Gastroesophageal sphincter (tissue), 4 donors: ENCODE data around the gene HSP90AB1. TPM values are rescaled to one million over a fixed set of nuclear protein-coding genes. Genes with fewer than 3 reads are reported as not detected.
A peak's percentile ranks its signal among the peaks of the same experiment; 100 is the strongest.

Experiments used
- ATAC-seq: fragments of 150-250 bp; one replicate; pipeline ENCODE4 v1.9.1; 2016; ENCODE audit warnings: mild to moderate bottlenecking, moderate library complexity
- H3K27ac ChIP-seq, 4 donors: fragments of 200-600 bp; sonication (generic) in 3 of 4; 1 replicate in 3 of 4; 2 replicates in 1 of 4; pipeline ENCODE4 v1.5.1; 2016 to 2019
- H3K27me3 ChIP-seq: fragments of 200-600 bp; sonication (generic); one replicate; pipeline ENCODE4 v1.5.1; 2019
- H3K36me3 ChIP-seq, 2 donors: fragments of 200-600 bp; sonication (generic); one replicate each; pipeline ENCODE4 v1.5.1; 2019; ENCODE audit warnings: control low read depth in 1 of 2
- H3K4me1 ChIP-seq, 3 donors: fragments of 200-600 bp; sonication (generic); 1 replicate in 2 of 3; 2 replicates in 1 of 3; pipeline ENCODE4 v1.5.1; 2016 to 2019; ENCODE audit warnings: control low read depth in 2 of 3
- H3K4me3 ChIP-seq, 2 donors: fragments of 200-600 bp; sonication (generic); one replicate each; pipeline ENCODE4 v1.5.1; 2019; ENCODE audit warnings: mild to moderate bottlenecking in 1 of 2, moderate library complexity in 1 of 2
- H3K9me3 ChIP-seq, 3 donors: fragments of 200-600 bp; sonication (generic); one replicate each; pipeline ENCODE4 v1.5.1; 2017 to 2019; ENCODE audit warnings: control low read depth in 2 of 3
- EP300 ChIP-seq: sonication (generic); formaldehyde crosslinking; IDR thresholded peaks from one replicate; pipeline ENCODE4 v1.6.1; 2017; ENCODE audit warnings: antibody characterized with exemption, mild to moderate bottlenecking
- POLR2A ChIP-seq, 2 donors: fragments of 450-650 bp; IDR thresholded peaks; one replicate each; pipeline ENCODE4 v1.6.1; 2017; ENCODE audit warnings: antibody characterized with exemption in 2 of 2, mild to moderate bottlenecking in 2 of 2, moderate library complexity in 1 of 2
- POLR2AphosphoS5 ChIP-seq: sonication (generic); formaldehyde crosslinking; IDR thresholded peaks from one replicate; pipeline ENCODE4 v1.6.1; 2017; ENCODE audit warnings: antibody characterized with exemption
- WGBS, 2 donors: methylation state at CpG; one replicate each; pipeline ENCODE4 v1.1.5; 2018; ENCODE audit warnings: low coverage in 1 of 2; 5-methylcytosine and 5-hydroxymethylcytosine counted together
- total RNA-seq, 4 donors: library from RNA; depleted of rRNA; stranded (reverse); fragments of >200 nt; gene quantifications; one replicate each; pipeline ENCODE4 v1.1.0, GENCODE V29; 2016
- TF ChIP-seq, protein P1 (sequence below), 4 experiments: fragments of 200-600 bp in 2 of 4; fragments of 450-650 bp in 2 of 4; sonication (generic) in 1 of 4; IDR thresholded peaks; one replicate each; pipeline ENCODE4 v1.5.1; 2017 to 2019; ENCODE audit warnings: antibody characterized with exemption in 4 of 4, mild to moderate bottlenecking in 2 of 4, moderate library complexity in 2 of 4

The HSP90AB1 gene
- total RNA-seq, 4 donors from 2014 or later, result 553 to 749 (median 626) TPM

DNA sequence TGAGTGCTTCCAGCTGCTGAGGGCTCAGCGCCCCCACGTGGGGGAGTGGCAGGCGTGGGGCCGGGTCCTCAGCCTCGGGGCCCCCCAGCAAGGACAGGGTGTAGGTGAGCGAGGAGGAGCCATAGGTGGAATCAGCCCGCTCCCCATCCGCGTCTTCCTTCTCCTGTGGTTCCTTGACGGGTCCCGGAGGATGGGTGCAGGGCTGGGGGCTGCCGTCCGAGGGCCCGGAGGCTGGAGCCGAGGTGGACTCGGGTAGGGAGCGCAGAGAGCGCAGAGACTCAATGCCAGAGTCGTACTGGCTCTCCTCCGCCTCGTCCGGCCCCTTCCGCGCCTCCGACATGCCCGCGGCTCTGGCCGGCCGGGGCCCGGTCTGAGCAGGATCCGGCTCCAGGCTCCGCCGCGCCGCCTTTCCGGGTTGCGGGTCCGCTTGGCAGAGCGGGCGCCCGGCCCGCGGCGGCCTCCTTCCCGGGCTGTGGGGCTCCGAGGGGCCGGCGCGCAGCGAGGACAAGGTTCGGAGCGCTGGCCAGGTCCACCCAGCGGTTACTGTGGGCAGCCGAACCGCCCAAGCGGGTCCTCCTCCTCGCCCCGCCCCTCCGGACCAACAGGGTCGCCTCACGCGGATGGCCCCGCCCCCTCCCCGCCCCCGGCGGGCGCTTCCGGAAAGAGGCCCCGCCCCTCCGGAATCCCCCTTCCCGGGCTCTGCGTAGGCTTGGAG is 18.3 kb downstream of the HSP90AB1 start, which contains the start of gene NFKBIE:
NFKBIE (minus strand) TSS at position 545 of the 715 bp plus-strand sequence; CDS start at position 340, 205 bp downstream.
- peaks cover 23% of the 10 kb centered on the region for H3K27me3 ChIP-seq
- WGBS, 2 donors, result 0% methylated on average over 1 to 4 of the region's 72 CpGs
- TF ChIP-seq POLR2A (IDR thresholded peaks at IDR 0.05), result peak; percentile 50 to 75
- TF ChIP-seq, protein P1, sequence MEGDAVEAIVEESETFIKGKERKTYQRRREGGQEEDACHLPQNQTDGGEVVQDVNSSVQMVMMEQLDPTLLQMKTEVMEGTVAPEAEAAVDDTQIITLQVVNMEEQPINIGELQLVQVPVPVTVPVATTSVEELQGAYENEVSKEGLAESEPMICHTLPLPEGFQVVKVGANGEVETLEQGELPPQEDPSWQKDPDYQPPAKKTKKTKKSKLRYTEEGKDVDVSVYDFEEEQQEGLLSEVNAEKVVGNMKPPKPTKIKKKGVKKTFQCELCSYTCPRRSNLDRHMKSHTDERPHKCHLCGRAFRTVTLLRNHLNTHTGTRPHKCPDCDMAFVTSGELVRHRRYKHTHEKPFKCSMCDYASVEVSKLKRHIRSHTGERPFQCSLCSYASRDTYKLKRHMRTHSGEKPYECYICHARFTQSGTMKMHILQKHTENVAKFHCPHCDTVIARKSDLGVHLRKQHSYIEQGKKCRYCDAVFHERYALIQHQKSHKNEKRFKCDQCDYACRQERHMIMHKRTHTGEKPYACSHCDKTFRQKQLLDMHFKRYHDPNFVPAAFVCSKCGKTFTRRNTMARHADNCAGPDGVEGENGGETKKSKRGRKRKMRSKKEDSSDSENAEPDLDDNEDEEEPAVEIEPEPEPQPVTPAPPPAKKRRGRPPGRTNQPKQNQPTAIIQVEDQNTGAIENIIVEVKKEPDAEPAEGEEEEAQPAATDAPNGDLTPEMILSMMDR (IDR thresholded peaks at IDR 0.05), result peak in 3 of 4 experiments; percentile 24 to 39 (median 26)
- peak; percentile 69 for TF ChIP-seq POLR2AphosphoS5
- no peak for TF ChIP-seq EP300

DNA sequence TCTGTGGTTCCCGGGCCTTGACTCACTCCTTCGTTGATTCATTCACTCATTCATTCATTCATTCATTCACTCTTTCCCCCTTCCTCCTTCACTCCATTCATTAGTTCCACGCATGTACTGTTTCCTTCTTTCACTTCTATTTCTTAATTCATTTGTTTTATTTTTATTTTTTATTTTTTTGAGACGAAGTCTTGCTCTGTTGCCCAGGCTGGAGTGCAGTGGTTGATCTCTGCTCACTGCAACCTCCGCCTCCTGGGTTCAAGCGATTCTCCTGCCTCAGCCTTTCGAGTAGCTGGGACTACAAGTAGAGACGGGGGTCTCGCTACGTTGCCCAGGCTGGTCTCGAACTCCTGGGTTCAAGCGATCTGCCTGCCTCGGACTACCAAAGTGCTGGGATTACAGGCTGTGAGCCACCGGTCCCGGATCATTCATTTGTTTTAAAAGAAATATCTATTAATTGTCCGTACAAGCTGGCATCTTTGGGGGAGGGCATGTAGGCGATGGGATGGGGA is 18.9 kb downstream of the HSP90AB1 start:
- peaks cover 4 to 46% (median 29%) of the 10 kb centered on the region in 3 donors for H3K4me1 ChIP-seq
- peaks cover 0 to 6% of the 10 kb centered on the region in 2 donors for H3K36me3 ChIP-seq
- H3K27me3 ChIP-seq, result peaks cover 29% of the 10 kb centered on the region
- ATAC-seq, result no peak
- H3K27ac ChIP-seq, result peak overlapping the region in 3 of 4 donors; percentile 87 to 91 (median 90)
- H3K4me3 ChIP-seq, result peak overlapping the region; percentile 41 to 87
- WGBS, 2 donors, result 56 to 58% methylated on average over 6 to 14 of the region's 17 CpGs
- TF ChIP-seq EP300, result no peak
- H3K9me3 ChIP-seq, result no peaks in the 10 kb centered on the region

More for the DNA sequence above, 18.3 kb downstream of the HSP90AB1 start, which contains the start of gene NFKBIE:
- peaks cover 0 to 7% of the 10 kb centered on the region in 2 donors for H3K36me3 ChIP-seq
- peaks cover 4 to 39% (median 29%) of the 10 kb centered on the region in 3 donors for H3K4me1 ChIP-seq
- peak within 1 kb of the TSS; percentile 2 to 91 (median 88) for H3K27ac ChIP-seq
- peak within 1 kb of the TSS; percentile 41 to 87 for H3K4me3 ChIP-seq
- H3K9me3 ChIP-seq, result no peaks in the 10 kb centered on the region
- ATAC-seq, result peak; percentile 95

DNA sequence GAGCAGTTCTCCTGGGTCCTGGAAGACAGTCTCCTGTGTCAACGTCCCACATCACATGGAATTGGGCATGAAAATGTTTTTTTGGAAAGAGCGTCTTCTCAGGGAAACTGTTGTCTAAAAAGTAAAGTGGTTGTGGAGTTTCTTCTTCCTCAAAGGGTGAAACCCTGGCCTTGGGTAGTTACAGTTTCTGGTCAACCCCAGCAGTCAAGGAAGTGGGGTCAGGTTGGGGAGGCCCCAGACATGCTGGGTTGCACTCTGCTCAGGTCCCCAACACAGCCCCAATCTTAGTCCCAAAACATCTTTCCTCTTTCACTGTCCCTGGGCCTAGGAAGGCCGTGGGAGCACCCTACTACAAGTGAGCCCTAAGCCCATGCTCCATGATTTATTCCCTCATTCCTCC is 19.4 kb downstream of the HSP90AB1 start:
- WGBS, 2 donors, result 77 to 90% methylated on average over 2 to 3 of the region's 3 CpGs
- H3K4me1 ChIP-seq, result peaks cover 4 to 51% (median 29%) of the 10 kb centered on the region in 3 donors
- no peak for ATAC-seq

DNA sequence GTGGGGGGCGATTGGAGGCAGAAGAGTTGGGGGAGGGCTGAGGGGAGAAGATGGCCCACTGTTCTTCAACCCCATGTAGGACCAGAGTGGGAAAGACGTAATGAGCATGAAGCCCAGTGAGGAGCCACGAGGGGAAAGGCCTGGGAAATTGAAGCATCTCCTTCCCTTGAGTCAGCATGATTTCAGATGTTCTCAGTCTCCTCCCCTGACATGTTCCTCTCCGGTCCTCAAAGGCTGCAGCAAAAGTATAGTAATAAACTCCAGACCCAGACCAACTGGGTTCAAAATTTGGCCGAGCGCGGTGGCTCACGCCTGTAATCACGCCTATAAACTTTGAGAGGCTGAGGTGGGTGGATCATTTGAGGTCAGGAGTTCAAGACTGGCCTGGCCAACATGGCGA is 20.4 kb downstream of the HSP90AB1 start:
- H3K4me3 ChIP-seq, result no peak overlapping the region
- WGBS, 2 donors, result 64 to 65% methylated on average over 2 to 3 of the region's 10 CpGs
- H3K4me1 ChIP-seq, result peaks cover 4 to 44% (median 27%) of the 10 kb centered on the region in 3 donors
- H3K9me3 ChIP-seq, result no peaks in the 10 kb centered on the region
- H3K27ac ChIP-seq, result no peak overlapping the region
- TF ChIP-seq, protein P1 (IDR thresholded peaks at IDR 0.05), result no peak
- TF ChIP-seq POLR2A (IDR thresholded peaks at IDR 0.05) (no peak), POLR2AphosphoS5 (no peak), EP300 (no peak)
- no peak for ATAC-seq
- peaks cover 44% of the 10 kb centered on the region for H3K27me3 ChIP-seq
- H3K36me3 ChIP-seq, result no peaks in the 10 kb centered on the region

More for the DNA sequence above, 19.4 kb downstream of the HSP90AB1 start:
- peaks cover 0 to 4% of the 10 kb centered on the region in 2 donors for H3K36me3 ChIP-seq
- peak overlapping the region in 2 of 4 donors; percentile 87 to 90 for H3K27ac ChIP-seq
- no peak overlapping the region for H3K4me3 ChIP-seq
- no peaks in the 10 kb centered on the region for H3K9me3 ChIP-seq
- peaks cover 35% of the 10 kb centered on the region for H3K27me3 ChIP-seq
- TF ChIP-seq POLR2AphosphoS5, result no peak
- TF ChIP-seq, protein P1 (IDR thresholded peaks at IDR 0.05), result no peak
- TF ChIP-seq POLR2A (IDR thresholded peaks at IDR 0.05), result no peak
- no peak for TF ChIP-seq EP300

DNA sequence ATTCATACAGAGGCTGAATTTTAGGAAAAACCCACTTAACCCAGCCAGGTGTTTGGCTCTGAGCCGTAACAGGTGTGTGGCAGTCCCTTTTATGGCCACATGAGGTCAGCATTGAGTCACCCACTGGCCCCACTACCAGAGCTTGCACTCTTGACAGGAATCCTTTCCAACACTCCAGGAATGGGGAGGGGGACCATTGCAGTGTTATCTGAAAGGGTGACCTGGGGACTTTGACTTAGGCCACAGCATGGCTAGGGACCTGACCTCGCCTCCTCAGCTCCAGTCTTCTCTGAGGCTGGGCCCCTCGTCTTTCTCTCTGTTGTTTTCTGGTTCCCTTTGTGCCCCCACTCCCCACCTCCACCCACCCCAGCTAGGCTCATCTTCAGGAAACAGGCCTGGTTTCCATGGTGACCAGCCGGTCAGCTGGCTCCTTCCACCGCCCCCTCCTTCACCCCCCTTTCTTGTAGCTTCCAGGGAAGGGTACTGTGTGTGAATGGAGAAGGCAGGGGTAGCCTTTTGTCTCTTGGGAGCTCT is 21.3 kb downstream of the HSP90AB1 start:
- Histone ChIP-seq H3K27ac (no peak overlapping the region), H3K4me3 (no peak overlapping the region), H3K9me3 (no peaks in the 10 kb centered on the region), H3K4me1 (peaks cover 4 to 35% (median 18%) of the 10 kb centered on the region in 3 donors), H3K36me3 (no peaks in the 10 kb centered on the region), H3K27me3 (peaks cover 53% of the 10 kb centered on the region)
- 0 to 27% methylated on average over 1 to 4 of the region's 5 CpGs for WGBS, 2 donors
- TF ChIP-seq EP300 (no peak), POLR2A (IDR thresholded peaks at IDR 0.05) (no peak), POLR2AphosphoS5 (no peak)
- TF ChIP-seq, protein P1 (IDR thresholded peaks at IDR 0.05), result peak in 3 of 4 experiments; percentile 70 to 89 (median 80)
- ATAC-seq, result no peak
